GM23338 (cell line): ENCODE data around the gene DPF3.

Experiments
- CREB1 ChIP-seq: fragments of 250-450 bp; sonication (Bioruptor Pico); IDR thresholded peaks from 2 replicates; pipeline ENCODE4 v1.5.0; 2020; ENCODE audit warnings: low read depth, mild to moderate bottlenecking, moderate library complexity
- EZH2 ChIP-seq: fragments of 200-600 bp; sonication (generic); IDR thresholded peaks from one replicate; pipeline ENCODE4 v1.8.0; 2017; ENCODE audit warnings: antibody characterized with exemption, mild to moderate bottlenecking, low read depth; ENCODE audit not compliant: unreplicated experiment
- EZH2phosphoT487 ChIP-seq: fragments of 200-600 bp; sonication (generic); IDR thresholded peaks from one replicate; pipeline ENCODE4 v1.8.1; 2018; ENCODE audit warnings: antibody characterized with exemption; ENCODE audit not compliant: unreplicated experiment
- JUNB ChIP-seq: IDR thresholded peaks from one replicate; pipeline ENCODE4 v1.6.1; 2016; ENCODE audit warnings: antibody characterized with exemption; ENCODE audit not compliant: unreplicated experiment
- POLR2AphosphoS5 ChIP-seq: IDR thresholded peaks from 2 replicates; pipeline ENCODE4 v1.6.1; 2016; ENCODE audit warnings: antibody characterized with exemption, low read depth
- TF ChIP-seq, protein P1 (sequence below), 2 experiments: fragments of 200-600 bp in 1 of 2; sonication (generic) in 1 of 2; conservative IDR thresholded peaks; 2 replicates each; pipeline versions ENCODE4 v1.5.1 to v1.6.1; 2016 to 2017; ENCODE audit warnings: antibody characterized with exemption in 2 of 2, low read depth in 2 of 2, mild to moderate bottlenecking in 2 of 2, moderate library complexity in 1 of 2
- TF ChIP-seq, protein P2 (sequence below): IDR thresholded peaks from one replicate; pipeline ENCODE4 v1.6.1; 2018; ENCODE audit warnings: antibody characterized with exemption; ENCODE audit not compliant: unreplicated experiment

DNA sequence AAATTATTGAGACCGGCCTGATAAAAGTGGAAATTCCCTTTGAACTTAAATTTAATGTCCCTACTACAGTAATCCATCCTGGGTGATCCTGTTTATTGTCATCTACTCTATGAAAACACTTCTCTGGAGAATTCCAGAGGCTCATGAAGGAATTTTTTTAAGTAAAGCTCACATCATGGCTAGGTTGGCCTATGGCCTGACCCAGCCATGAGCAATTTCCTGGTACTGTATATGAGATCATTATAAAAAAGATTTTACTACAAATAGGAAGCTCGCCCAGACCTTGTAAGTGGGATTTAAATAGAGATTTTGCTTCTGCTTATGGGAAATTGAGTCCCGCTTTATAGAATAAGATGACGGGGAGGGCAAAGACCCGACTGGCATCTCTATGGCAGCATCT, 215.5 kb downstream of the DPF3 start:
- TF ChIP-seq EZH2 = no peak
- TF ChIP-seq, protein P1, sequence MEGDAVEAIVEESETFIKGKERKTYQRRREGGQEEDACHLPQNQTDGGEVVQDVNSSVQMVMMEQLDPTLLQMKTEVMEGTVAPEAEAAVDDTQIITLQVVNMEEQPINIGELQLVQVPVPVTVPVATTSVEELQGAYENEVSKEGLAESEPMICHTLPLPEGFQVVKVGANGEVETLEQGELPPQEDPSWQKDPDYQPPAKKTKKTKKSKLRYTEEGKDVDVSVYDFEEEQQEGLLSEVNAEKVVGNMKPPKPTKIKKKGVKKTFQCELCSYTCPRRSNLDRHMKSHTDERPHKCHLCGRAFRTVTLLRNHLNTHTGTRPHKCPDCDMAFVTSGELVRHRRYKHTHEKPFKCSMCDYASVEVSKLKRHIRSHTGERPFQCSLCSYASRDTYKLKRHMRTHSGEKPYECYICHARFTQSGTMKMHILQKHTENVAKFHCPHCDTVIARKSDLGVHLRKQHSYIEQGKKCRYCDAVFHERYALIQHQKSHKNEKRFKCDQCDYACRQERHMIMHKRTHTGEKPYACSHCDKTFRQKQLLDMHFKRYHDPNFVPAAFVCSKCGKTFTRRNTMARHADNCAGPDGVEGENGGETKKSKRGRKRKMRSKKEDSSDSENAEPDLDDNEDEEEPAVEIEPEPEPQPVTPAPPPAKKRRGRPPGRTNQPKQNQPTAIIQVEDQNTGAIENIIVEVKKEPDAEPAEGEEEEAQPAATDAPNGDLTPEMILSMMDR (conservative IDR thresholded peaks at IDR 0.05; ENCODE audit: low read depth in 2 of 2) = no peak
- no peak for TF ChIP-seq EZH2phosphoT487
- no peak for TF ChIP-seq POLR2AphosphoS5
- TF ChIP-seq, protein P2, sequence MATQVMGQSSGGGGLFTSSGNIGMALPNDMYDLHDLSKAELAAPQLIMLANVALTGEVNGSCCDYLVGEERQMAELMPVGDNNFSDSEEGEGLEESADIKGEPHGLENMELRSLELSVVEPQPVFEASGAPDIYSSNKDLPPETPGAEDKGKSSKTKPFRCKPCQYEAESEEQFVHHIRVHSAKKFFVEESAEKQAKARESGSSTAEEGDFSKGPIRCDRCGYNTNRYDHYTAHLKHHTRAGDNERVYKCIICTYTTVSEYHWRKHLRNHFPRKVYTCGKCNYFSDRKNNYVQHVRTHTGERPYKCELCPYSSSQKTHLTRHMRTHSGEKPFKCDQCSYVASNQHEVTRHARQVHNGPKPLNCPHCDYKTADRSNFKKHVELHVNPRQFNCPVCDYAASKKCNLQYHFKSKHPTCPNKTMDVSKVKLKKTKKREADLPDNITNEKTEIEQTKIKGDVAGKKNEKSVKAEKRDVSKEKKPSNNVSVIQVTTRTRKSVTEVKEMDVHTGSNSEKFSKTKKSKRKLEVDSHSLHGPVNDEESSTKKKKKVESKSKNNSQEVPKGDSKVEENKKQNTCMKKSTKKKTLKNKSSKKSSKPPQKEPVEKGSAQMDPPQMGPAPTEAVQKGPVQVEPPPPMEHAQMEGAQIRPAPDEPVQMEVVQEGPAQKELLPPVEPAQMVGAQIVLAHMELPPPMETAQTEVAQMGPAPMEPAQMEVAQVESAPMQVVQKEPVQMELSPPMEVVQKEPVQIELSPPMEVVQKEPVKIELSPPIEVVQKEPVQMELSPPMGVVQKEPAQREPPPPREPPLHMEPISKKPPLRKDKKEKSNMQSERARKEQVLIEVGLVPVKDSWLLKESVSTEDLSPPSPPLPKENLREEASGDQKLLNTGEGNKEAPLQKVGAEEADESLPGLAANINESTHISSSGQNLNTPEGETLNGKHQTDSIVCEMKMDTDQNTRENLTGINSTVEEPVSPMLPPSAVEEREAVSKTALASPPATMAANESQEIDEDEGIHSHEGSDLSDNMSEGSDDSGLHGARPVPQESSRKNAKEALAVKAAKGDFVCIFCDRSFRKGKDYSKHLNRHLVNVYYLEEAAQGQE = no peak
- no peak for TF ChIP-seq CREB1 (CRISPR knock-in tag)
- TF ChIP-seq JUNB = no peak
